ENCODE results near the gene SHISA4. TPM values are rescaled to one million over a fixed set of nuclear protein-coding genes. Genes with fewer than 3 reads are reported as not detected.

Gene SHISA4
- total and polyA plus RNA-seq, 4 donors = 7.2 to 15.9 (median 11.8) TPM

GRCh38 chr1:201861448-201861847 lies 27.2 kb upstream of the SHISA4 start:
- Histone ChIP-seq H3K27me3 (ENCODE audit: control insufficient read depth in 3 of 3, insufficient read depth in 3 of 3, low read length in 2 of 3) (no peaks in the 10 kb centered on the region), H3K9ac (ENCODE audit: insufficient read depth in 1 of 2, low read length in 2 of 2) (no peak overlapping the region), H3K36me3 (ENCODE audit: control insufficient read depth in 4 of 4, insufficient read depth in 4 of 4, low read length in 4 of 4) (peaks cover 12 to 36% (median 23%) of the 10 kb centered on the region in 4 donors), H3K4me1 (ENCODE audit: control insufficient read depth in 5 of 5, insufficient read depth in 5 of 5, low read length in 5 of 5) (peaks cover 0 to 2% (median 0%) of the 10 kb centered on the region in 5 donors), H3K4me3 (no peak overlapping the region), H3K27ac (ENCODE audit: low read depth in 1 of 2, low read length in 1 of 2) (no peak overlapping the region), H3K9me3 (ENCODE audit: control insufficient read depth in 4 of 4, insufficient read depth in 3 of 4, low read length in 3 of 4) (no peaks in the 10 kb centered on the region)
- WGBS, 2 donors = 83 to 84% methylated on average over 7 of the region's 7 CpGs
- DNase-seq (no peak), ATAC-seq (ENCODE audit: insufficient read depth, low FRiP score) (no peak)
- TF ChIP-seq CTCF (IDR thresholded peaks at IDR 0.05; ENCODE audit: control extremely low read depth, extremely low read depth) = no peak

- Histone ChIP-seq H3K9ac (ENCODE audit: insufficient read depth in 1 of 2, low read length in 2 of 2) (no peak overlapping the region), H3K4me1 (ENCODE audit: control insufficient read depth in 5 of 5, insufficient read depth in 5 of 5, low read length in 5 of 5) (no peaks in the 10 kb centered on the region), H3K27ac (ENCODE audit: low read depth in 1 of 2, low read length in 1 of 2) (no peak overlapping the region), H3K4me3 (no peak overlapping the region), H3K36me3 (ENCODE audit: control insufficient read depth in 4 of 4, insufficient read depth in 4 of 4, low read length in 4 of 4) (peaks cover 46 to 57% (median 48%) of the 10 kb centered on the region in 4 donors), H3K27me3 (ENCODE audit: control insufficient read depth in 3 of 3, insufficient read depth in 3 of 3, low read length in 2 of 3) (no peaks in the 10 kb centered on the region), H3K9me3 (ENCODE audit: control insufficient read depth in 4 of 4, insufficient read depth in 3 of 4, low read length in 3 of 4) (no peaks in the 10 kb centered on the region)
- 93 to 95% methylated on average over 10 of the region's 10 CpGs for WGBS, 2 donors
- ATAC-seq (ENCODE audit: insufficient read depth, low FRiP score) (no peak), DNase-seq (no peak)
- no peak for TF ChIP-seq CTCF (IDR thresholded peaks at IDR 0.05; ENCODE audit: control extremely low read depth, extremely low read depth)
These were observed 18.3 kb upstream of the SHISA4 start for GRCh38 chr1:201870397-201870796.

GRCh38 chr1:201874672-201875071 lies 14.0 kb upstream of the SHISA4 start:
- Histone ChIP-seq H3K36me3 (ENCODE audit: control insufficient read depth in 4 of 4, insufficient read depth in 4 of 4, low read length in 4 of 4) (peaks cover 39 to 49% (median 45%) of the 10 kb centered on the region in 4 donors), H3K4me1 (ENCODE audit: control insufficient read depth in 5 of 5, insufficient read depth in 5 of 5, low read length in 5 of 5) (peaks cover 0 to 3% (median 0%) of the 10 kb centered on the region in 5 donors), H3K27ac (ENCODE audit: low read depth in 1 of 2, low read length in 1 of 2) (no peak overlapping the region), H3K9me3 (ENCODE audit: control insufficient read depth in 4 of 4, insufficient read depth in 3 of 4, low read length in 3 of 4) (no peaks in the 10 kb centered on the region), H3K9ac (ENCODE audit: insufficient read depth in 1 of 2, low read length in 2 of 2) (no peak overlapping the region), H3K4me3 (no peak overlapping the region), H3K27me3 (ENCODE audit: control insufficient read depth in 3 of 3, insufficient read depth in 3 of 3, low read length in 2 of 3) (no peaks in the 10 kb centered on the region)
- ATAC-seq (ENCODE audit: insufficient read depth, low FRiP score) (no peak), DNase-seq (no peak)
- no peak for TF ChIP-seq CTCF (IDR thresholded peaks at IDR 0.05; ENCODE audit: control extremely low read depth, extremely low read depth)
- WGBS, 2 donors = 98 to 100% methylated on average over 1 of the region's 1 CpG

All from lung (tissue), 12 donors.